SK-N-SH treated with all-trans-retinoic acid at 6 μM for 48 hours (cell line): ENCODE measurements around the gene TOX2.
A peak's percentile ranks its signal among the peaks of the same experiment; 100 is the strongest.

ENCODE experiments used
- ATAC-seq: fragments of 200-7000 bp; cut with Tn5 transposase; 3 replicates; pipeline ENCODE4 v1.9.1; 2020; ENCODE audit warnings: mild to moderate bottlenecking, moderate library complexity
- ARNTL ChIP-seq: fragments of 450-650 bp; formaldehyde crosslinking; IDR thresholded peaks from 2 replicates; pipeline ENCODE4 v1.5.0; 2020; ENCODE audit warnings: low read depth, mild to moderate bottlenecking, moderate library complexity, borderline replicate concordance
- BACH2 ChIP-seq: fragments of 250-450 bp; sonication (Bioruptor Pico); IDR thresholded peaks from 2 replicates; pipeline ENCODE4 v1.9.0; 2021; ENCODE audit warnings: mild to moderate bottlenecking, borderline replicate concordance
- CSDC2 ChIP-seq: fragments of 250-450 bp; sonication (Bioruptor Pico); IDR thresholded peaks from 2 replicates; pipeline ENCODE4 v1.5.0; 2020; ENCODE audit warnings: mild to moderate bottlenecking, moderate library complexity
- ESRRG ChIP-seq: fragments of 250-450 bp; sonication (Bioruptor Pico); IDR thresholded peaks from 2 replicates; pipeline ENCODE4 v1.6.1; 2021; ENCODE audit warnings: mild to moderate bottlenecking
- GLIS3 ChIP-seq: fragments of 250-450 bp; sonication (Bioruptor Pico); IDR thresholded peaks from 2 replicates; pipeline ENCODE4 v1.5.0; 2020; ENCODE audit warnings: mild to moderate bottlenecking, moderate library complexity
- ISL1 ChIP-seq: fragments of 250-450 bp; sonication (Bioruptor Pico); IDR thresholded peaks from 2 replicates; pipeline ENCODE4 v2.1.2; 2022; ENCODE audit warnings: mild to moderate bottlenecking, moderate library complexity
- PPARA ChIP-seq: fragments of 250-450 bp; sonication (Bioruptor Pico); IDR thresholded peaks from 2 replicates; pipeline ENCODE4 v1.5.0; 2020; ENCODE audit warnings: mild to moderate bottlenecking, borderline replicate concordance
- RARB ChIP-seq: fragments of 250-450 bp; sonication (Bioruptor Pico); IDR thresholded peaks from 2 replicates; pipeline ENCODE4 v1.8.0; 2021; ENCODE audit warnings: mild to moderate bottlenecking, moderate library complexity
- TCF4 ChIP-seq: fragments of 250-450 bp; sonication (Bioruptor Pico); IDR thresholded peaks from 2 replicates; pipeline ENCODE4 v1.8.0; 2021; ENCODE audit warnings: mild to moderate bottlenecking, moderate library complexity, borderline replicate concordance
- TOX ChIP-seq: fragments of 250-450 bp; sonication (Bioruptor Pico); IDR thresholded peaks from 2 replicates; pipeline ENCODE4 v1.8.0; 2021; ENCODE audit warnings: mild to moderate bottlenecking, moderate library complexity, borderline replicate concordance
- ZC3H10 ChIP-seq: fragments of 250-450 bp; sonication (Bioruptor Pico); IDR thresholded peaks from 2 replicates; pipeline ENCODE4 v1.5.1; 2021; ENCODE audit warnings: mild to moderate bottlenecking, moderate library complexity
- ZFP3 ChIP-seq: fragments of 250-450 bp; sonication (Bioruptor Pico); IDR thresholded peaks from 2 replicates; pipeline ENCODE4 v1.5.0; 2020; ENCODE audit warnings: mild to moderate bottlenecking, moderate library complexity
- ZFP30 ChIP-seq: fragments of 450-650 bp; formaldehyde crosslinking; IDR thresholded peaks from 2 replicates; pipeline ENCODE4 v1.5.0; 2022; ENCODE audit warnings: mild to moderate bottlenecking, moderate library complexity
- ZNF565 ChIP-seq: fragments of 450-650 bp; formaldehyde crosslinking; conservative IDR thresholded peaks from 2 replicates; pipeline ENCODE4 v1.5.0; 2020; ENCODE audit warnings: low read depth, mild to moderate bottlenecking, moderate library complexity
- ZNF70 ChIP-seq: fragments of 450-650 bp; formaldehyde crosslinking; IDR thresholded peaks from 2 replicates; pipeline ENCODE4 v1.5.0; 2020; ENCODE audit warnings: mild to moderate bottlenecking, moderate library complexity
- ZNF8 ChIP-seq: fragments of 450-650 bp; formaldehyde crosslinking; IDR thresholded peaks from 2 replicates; pipeline ENCODE4 v1.5.0; 2020; ENCODE audit warnings: mild to moderate bottlenecking, moderate library complexity
- TF ChIP-seq, protein P1 (sequence below): fragments of 250-450 bp; sonication (Bioruptor Pico); IDR thresholded peaks from 2 replicates; pipeline ENCODE4 v1.8.0; 2021; ENCODE audit warnings: low read depth, mild to moderate bottlenecking, moderate library complexity, borderline replicate concordance
- TF ChIP-seq, protein P2 (sequence below): fragments of 250-450 bp; sonication (Bioruptor Pico); IDR thresholded peaks from 2 replicates; pipeline ENCODE4 v1.5.1; 2020; ENCODE audit warnings: low read depth, mild to moderate bottlenecking, moderate library complexity
- TF ChIP-seq, protein P3 (sequence below): fragments of 250-450 bp; sonication (Bioruptor Pico); IDR thresholded peaks from 2 replicates; pipeline ENCODE4 v1.5.1; 2021; ENCODE audit warnings: mild to moderate bottlenecking, moderate library complexity
- TF ChIP-seq, protein P4 (sequence below): fragments of 250-450 bp; sonication (Bioruptor Pico); IDR thresholded peaks from 2 replicates; pipeline ENCODE4 v1.5.0; 2020; ENCODE audit warnings: mild to moderate bottlenecking, moderate library complexity
- TF ChIP-seq, protein P5 (sequence below): fragments of 250-450 bp; sonication (Bioruptor Pico); IDR thresholded peaks from 2 replicates; pipeline ENCODE4 v1.8.0; 2020; ENCODE audit warnings: mild to moderate bottlenecking, moderate library complexity, borderline replicate concordance

The TOX2 gene

DNA sequence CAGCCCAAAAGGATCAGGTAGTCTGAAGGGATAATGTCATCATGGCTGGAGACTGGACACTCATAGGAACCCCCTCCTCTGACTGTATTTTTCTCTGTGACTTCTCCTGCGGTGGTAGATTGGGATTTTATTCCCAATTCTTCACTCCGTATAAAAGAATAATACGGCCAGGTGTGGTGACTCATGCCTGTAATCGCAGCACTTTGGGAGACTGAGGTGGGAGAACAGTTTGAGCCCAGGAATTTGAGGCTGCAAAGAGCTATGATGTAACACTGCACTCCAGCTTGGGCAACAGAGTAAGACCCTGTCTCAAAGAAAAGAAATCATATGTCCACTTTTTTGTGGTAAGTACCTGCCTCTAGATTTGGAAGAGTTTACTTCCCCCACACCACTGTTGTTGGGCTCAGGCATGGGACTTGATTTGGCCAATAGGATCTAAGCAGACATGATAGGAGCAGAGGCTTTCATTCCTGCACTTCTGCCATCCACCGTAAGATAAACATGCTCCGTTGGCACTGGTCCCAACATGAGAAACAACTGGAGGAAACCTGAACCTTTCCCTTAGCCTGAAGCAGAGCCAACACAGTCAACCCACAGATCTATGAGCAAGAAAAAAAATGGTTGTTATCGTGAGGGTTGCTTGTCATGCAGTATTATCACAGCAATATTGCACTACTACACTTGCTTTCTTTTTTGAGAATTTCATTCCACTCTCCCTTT is 190.3 kb downstream of the TOX2 start:
- peak; percentile 91 for ATAC-seq
- TF ChIP-seq, protein P1, sequence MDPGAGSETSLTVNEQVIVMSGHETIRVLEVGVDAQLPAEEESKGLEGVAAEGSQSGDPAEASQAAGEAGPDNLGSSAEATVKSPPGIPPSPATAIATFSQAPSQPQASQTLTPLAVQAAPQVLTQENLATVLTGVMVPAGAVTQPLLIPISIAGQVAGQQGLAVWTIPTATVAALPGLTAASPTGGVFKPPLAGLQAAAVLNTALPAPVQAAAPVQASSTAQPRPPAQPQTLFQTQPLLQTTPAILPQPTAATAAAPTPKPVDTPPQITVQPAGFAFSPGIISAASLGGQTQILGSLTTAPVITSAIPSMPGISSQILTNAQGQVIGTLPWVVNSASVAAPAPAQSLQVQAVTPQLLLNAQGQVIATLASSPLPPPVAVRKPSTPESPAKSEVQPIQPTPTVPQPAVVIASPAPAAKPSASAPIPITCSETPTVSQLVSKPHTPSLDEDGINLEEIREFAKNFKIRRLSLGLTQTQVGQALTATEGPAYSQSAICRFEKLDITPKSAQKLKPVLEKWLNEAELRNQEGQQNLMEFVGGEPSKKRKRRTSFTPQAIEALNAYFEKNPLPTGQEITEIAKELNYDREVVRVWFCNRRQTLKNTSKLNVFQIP (CRISPR knock-in tag), result no peak
- no peak for TF ChIP-seq ZNF565 (CRISPR knock-in tag)
- TF ChIP-seq, protein P2, sequence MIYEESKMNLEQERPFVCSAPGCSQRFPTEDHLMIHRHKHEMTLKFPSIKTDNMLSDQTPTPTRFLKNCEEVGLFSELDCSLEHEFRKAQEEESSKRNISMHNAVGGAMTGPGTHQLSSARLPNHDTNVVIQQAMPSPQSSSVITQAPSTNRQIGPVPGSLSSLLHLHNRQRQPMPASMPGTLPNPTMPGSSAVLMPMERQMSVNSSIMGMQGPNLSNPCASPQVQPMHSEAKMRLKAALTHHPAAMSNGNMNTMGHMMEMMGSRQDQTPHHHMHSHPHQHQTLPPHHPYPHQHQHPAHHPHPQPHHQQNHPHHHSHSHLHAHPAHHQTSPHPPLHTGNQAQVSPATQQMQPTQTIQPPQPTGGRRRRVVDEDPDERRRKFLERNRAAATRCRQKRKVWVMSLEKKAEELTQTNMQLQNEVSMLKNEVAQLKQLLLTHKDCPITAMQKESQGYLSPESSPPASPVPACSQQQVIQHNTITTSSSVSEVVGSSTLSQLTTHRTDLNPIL (CRISPR knock-in tag), result no peak
- TF ChIP-seq ISL1, result no peak
- TF ChIP-seq ZNF8 (CRISPR knock-in tag), result no peak
- TF ChIP-seq, protein P3, sequence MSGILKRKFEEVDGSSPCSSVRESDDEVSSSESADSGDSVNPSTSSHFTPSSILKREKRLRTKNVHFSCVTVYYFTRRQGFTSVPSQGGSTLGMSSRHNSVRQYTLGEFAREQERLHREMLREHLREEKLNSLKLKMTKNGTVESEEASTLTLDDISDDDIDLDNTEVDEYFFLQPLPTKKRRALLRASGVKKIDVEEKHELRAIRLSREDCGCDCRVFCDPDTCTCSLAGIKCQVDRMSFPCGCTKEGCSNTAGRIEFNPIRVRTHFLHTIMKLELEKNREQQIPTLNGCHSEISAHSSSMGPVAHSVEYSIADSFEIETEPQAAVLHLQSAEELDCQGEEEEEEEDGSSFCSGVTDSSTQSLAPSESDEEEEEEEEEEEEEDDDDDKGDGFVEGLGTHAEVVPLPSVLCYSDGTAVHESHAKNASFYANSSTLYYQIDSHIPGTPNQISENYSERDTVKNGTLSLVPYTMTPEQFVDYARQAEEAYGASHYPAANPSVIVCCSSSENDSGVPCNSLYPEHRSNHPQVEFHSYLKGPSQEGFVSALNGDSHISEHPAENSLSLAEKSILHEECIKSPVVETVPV (CRISPR knock-in tag), result no peak
- TF ChIP-seq BACH2 (CRISPR knock-in tag), result no peak
- no peak for TF ChIP-seq ESRRG (CRISPR knock-in tag)
- no peak for TF ChIP-seq RARB (CRISPR knock-in tag)
- TF ChIP-seq ARNTL (CRISPR knock-in tag), result no peak
- no peak for TF ChIP-seq ZFP30 (CRISPR knock-in tag)
- TF ChIP-seq ZNF70 (CRISPR knock-in tag), result no peak
- TF ChIP-seq, protein P4, sequence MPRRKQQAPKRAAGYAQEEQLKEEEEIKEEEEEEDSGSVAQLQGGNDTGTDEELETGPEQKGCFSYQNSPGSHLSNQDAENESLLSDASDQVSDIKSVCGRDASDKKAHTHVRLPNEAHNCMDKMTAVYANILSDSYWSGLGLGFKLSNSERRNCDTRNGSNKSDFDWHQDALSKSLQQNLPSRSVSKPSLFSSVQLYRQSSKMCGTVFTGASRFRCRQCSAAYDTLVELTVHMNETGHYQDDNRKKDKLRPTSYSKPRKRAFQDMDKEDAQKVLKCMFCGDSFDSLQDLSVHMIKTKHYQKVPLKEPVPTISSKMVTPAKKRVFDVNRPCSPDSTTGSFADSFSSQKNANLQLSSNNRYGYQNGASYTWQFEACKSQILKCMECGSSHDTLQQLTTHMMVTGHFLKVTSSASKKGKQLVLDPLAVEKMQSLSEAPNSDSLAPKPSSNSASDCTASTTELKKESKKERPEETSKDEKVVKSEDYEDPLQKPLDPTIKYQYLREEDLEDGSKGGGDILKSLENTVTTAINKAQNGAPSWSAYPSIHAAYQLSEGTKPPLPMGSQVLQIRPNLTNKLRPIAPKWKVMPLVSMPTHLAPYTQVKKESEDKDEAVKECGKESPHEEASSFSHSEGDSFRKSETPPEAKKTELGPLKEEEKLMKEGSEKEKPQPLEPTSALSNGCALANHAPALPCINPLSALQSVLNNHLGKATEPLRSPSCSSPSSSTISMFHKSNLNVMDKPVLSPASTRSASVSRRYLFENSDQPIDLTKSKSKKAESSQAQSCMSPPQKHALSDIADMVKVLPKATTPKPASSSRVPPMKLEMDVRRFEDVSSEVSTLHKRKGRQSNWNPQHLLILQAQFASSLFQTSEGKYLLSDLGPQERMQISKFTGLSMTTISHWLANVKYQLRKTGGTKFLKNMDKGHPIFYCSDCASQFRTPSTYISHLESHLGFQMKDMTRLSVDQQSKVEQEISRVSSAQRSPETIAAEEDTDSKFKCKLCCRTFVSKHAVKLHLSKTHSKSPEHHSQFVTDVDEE (CRISPR knock-in tag), result no peak
- TF ChIP-seq TOX (CRISPR knock-in tag), result no peak
- TF ChIP-seq ZFP3, result no peak
- TF ChIP-seq CSDC2, result no peak

DNA sequence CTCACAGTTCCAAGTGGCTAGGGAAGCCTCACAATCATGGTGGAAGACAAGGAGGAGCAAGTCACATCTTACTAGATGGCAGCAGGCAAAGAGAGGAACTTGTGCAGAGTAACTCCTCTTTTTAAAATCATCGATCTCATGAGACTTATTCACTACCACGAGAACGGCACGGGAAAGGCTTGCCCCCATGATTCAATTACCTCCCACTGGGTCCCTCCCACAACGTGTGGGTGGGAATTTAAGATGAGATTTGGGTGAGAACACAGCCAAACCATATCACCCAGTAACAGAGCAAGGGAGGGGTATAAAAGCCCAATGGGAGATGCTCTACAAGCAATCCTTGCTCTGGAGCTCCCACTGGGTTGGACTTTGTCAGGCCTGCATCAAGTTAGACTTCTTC is 192.0 kb downstream of the TOX2 start:
- no peak for ATAC-seq
- no peak for TF ChIP-seq BACH2 (CRISPR knock-in tag)
- TF ChIP-seq, protein P5, sequence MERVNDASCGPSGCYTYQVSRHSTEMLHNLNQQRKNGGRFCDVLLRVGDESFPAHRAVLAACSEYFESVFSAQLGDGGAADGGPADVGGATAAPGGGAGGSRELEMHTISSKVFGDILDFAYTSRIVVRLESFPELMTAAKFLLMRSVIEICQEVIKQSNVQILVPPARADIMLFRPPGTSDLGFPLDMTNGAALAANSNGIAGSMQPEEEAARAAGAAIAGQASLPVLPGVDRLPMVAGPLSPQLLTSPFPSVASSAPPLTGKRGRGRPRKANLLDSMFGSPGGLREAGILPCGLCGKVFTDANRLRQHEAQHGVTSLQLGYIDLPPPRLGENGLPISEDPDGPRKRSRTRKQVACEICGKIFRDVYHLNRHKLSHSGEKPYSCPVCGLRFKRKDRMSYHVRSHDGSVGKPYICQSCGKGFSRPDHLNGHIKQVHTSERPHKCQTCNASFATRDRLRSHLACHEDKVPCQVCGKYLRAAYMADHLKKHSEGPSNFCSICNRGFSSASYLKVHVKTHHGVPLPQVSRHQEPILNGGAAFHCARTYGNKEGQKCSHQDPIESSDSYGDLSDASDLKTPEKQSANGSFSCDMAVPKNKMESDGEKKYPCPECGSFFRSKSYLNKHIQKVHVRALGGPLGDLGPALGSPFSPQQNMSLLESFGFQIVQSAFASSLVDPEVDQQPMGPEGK (CRISPR knock-in tag), result no peak
- TF ChIP-seq TCF4 (CRISPR knock-in tag), result no peak
- no peak for TF ChIP-seq ZNF70 (CRISPR knock-in tag)
- TF ChIP-seq CSDC2, result no peak
- TF ChIP-seq ZC3H10 (CRISPR knock-in tag), result no peak
- TF ChIP-seq PPARA (CRISPR knock-in tag), result no peak
- TF ChIP-seq, protein P1 (CRISPR knock-in tag), result no peak
- TF ChIP-seq, protein P3 (CRISPR knock-in tag), result no peak
- no peak for TF ChIP-seq ZNF565 (CRISPR knock-in tag)
- no peak for TF ChIP-seq ZFP3
- TF ChIP-seq ZFP30 (CRISPR knock-in tag), result no peak
- no peak for TF ChIP-seq ARNTL (CRISPR knock-in tag)
- TF ChIP-seq TOX (CRISPR knock-in tag), result no peak
- TF ChIP-seq ZNF8 (CRISPR knock-in tag), result no peak
- TF ChIP-seq GLIS3 (CRISPR knock-in tag), result no peak
- TF ChIP-seq ISL1, result no peak
- TF ChIP-seq, all 23 proteins: peak for 0
